GM18858 (cell line): ENCODE measurements around the gene LPAR1.
"Not testable (repeated sequence)": the region's sequence is repeated elsewhere in the genome, so short reads cannot be mapped to it uniquely, and the experiment has no call there.

ENCODE experiments used
- ATAC-seq: cut with Tn5 transposase; IDR thresholded peaks from one replicate; pipeline ENCODE4 v1.9.1; 2021; ENCODE audit not compliant: unreplicated experiment

LPAR1 gene

DNA sequence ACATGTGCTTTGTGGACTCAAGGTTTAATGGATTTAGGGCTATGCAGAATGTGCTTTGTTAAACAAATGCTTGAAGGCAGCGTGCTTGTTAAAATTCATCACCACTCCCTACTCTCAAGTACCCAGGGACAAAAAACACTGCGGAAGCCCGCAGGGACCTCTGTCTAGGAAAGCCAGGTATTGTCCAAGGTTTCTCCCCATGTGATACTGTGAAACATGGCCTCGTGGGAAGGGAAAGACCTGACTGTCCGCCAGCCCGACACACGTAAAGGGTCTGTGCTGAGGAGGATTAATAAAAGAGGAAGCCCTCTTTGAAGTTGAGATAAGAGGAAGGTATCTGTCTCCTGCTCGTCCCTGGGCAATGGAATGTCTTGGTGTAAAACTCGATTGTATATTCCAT, 211.9 kb downstream of the LPAR1 start:
- not testable (repeated sequence) for ATAC-seq

DNA sequence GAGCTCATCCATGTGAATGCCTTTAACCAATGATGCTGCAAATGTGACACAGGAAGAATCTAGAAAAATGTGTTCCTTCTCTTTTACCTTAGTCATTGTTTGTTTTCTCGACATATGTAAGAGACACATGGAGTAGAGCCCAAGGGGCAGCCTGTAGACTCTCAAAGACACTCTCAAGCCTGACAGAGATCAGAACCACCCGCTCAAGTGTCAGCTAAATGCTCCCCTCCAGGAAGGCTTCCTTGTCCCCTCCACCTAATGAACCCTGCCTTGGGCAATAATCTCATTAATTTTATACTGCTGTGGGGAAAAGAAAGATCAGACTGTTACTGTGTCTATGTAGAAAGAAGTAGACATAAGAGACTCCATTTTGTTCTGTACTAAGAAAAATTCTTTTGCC, 212.3 kb downstream of the LPAR1 start:
- ATAC-seq, result no peak

DNA sequence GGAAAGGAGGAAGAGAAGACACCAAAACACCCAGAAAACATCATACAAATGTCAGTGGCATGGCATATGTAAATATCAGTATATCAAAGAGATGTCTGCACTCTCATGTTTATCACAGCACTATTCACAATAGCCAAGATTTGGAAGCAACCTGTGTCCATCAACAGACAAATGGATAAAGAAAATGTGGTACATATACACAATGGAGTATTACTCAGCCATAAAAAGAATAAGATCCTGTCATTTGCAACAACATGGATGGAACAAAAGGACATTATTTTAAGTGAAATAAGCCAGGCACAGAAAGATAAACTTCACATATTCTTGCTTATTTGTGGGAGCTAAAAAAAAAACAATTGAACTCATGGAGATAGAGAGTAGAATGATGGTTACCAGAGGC, 213.1 kb downstream of the LPAR1 start:
- not testable (repeated sequence) for ATAC-seq
